ENCODE data around the gene ZKSCAN8. TPM values are rescaled to one million over a fixed set of nuclear protein-coding genes. Genes with fewer than 3 reads are reported as not detected.

Gene ZKSCAN8
- polyA plus RNA-seq, 1 of the 3 experiments (the other 2 are of a cell fraction): 4.3 TPM

- WGBS (ENCODE audit: low lambda C conversion rate): 90% methylated on average over 9 of the region's 9 CpGs
- Histone ChIP-seq H3K9ac (no peak overlapping the region), H3K27ac (ENCODE audit: low read depth in 2 of 2, low read length in 1 of 2) (no peak overlapping the region), H3K27me3 (ENCODE audit: insufficient read depth) (no peaks in the 10 kb centered on the region), H4K20me1 (ENCODE audit: insufficient read depth) (no peaks in the 10 kb centered on the region; the same call in 1 of the 2 replicates), H3K9me2 (no peaks in the 10 kb centered on the region), H2AFZ (ENCODE audit: low read depth) (no peak overlapping the region), H3K4me2 (no peak overlapping the region), H3K9me3 (no peaks in the 10 kb centered on the region), H3F3A (replicated peaks; ENCODE audit: insufficient read depth) (peaks cover 8% of the 10 kb centered on the region), H3K4me3 (ENCODE audit: low read depth in 2 of 2, low read length in 1 of 2) (no peak overlapping the region), H3K4me1 (ENCODE audit: control insufficient read depth in 1 of 2, insufficient read depth in 2 of 2, low read depth in 1 of 2, low read length in 1 of 2) (peaks cover 7 to 24% of the 10 kb centered on the region in 2 experiments; a peak in 3 of 4 replicates), H3K36me3 (replicated peaks in 1 of 2; ENCODE audit: control insufficient read depth in 1 of 2, insufficient read depth in 2 of 2, low read length in 1 of 2) (peaks cover 6 to 12% of the 10 kb centered on the region in 2 experiments), H3K79me2 (ENCODE audit: insufficient read depth) (peaks cover 53% of the 10 kb centered on the region)
- no peak for DNase-seq
- no peak for TF ChIP-seq TCF12 (IDR thresholded peaks at IDR 0.05)
- ChIA-PET CTCF (interaction anchor here (0.7 to 2.0 kb wide), 3 partner anchors 36 to 216 kb away, joined by 3 to 7 read pairs (median 7); no protein-coding TSS in a partner anchor), POLR2A (no interaction called here)
Observed at GRCh38 chr6:28139860-28140543, 1.7 kb upstream of the ZKSCAN8 start.

GRCh38 chr6:28140616-28141015 lies 1.1 kb upstream of the ZKSCAN8 start:
- no peak overlapping the region for H3K4me2 ChIP-seq
- no peaks in the 10 kb centered on the region for H3K9me2 ChIP-seq
- H3K9ac ChIP-seq: no peak overlapping the region
- no peaks in the 10 kb centered on the region for H3K27me3 ChIP-seq (ENCODE audit: insufficient read depth)
- no peaks in the 10 kb centered on the region for H3K9me3 ChIP-seq
- no peak overlapping the region for H3K4me3 ChIP-seq (ENCODE audit: low read depth in 2 of 2, low read length in 1 of 2)
- H3K27ac ChIP-seq (ENCODE audit: low read depth in 2 of 2, low read length in 1 of 2): no peak overlapping the region
- no peak overlapping the region for H2AFZ ChIP-seq (ENCODE audit: low read depth)
- DNase-seq: no peak
- WGBS (ENCODE audit: low lambda C conversion rate): 94% methylated on average over 5 of the region's 5 CpGs
- H3K36me3 ChIP-seq (replicated peaks in 1 of 2; ENCODE audit: control insufficient read depth in 1 of 2, insufficient read depth in 2 of 2, low read length in 1 of 2): peaks cover 10 to 16% of the 10 kb centered on the region in 2 experiments
- ChIA-PET POLR2A (interaction anchor here (1.1 to 2.1 kb wide), 2 partner anchors 17 to 22 kb away, joined by 3 to 23 read pairs; partner anchors contain the start of gene ZSCAN16), CTCF (interaction anchor here (1.7 to 2.0 kb wide), 2 partner anchors 36 to 216 kb away, joined by 7 read pairs; no protein-coding TSS in a partner anchor)
- H3K79me2 ChIP-seq (ENCODE audit: insufficient read depth): peaks cover 53% of the 10 kb centered on the region
- H3K4me1 ChIP-seq (ENCODE audit: control insufficient read depth in 1 of 2, insufficient read depth in 2 of 2, low read depth in 1 of 2, low read length in 1 of 2): peaks cover 7 to 19% of the 10 kb centered on the region in 2 experiments; a peak in 3 of 4 replicates
- peaks cover 8% of the 10 kb centered on the region for H3F3A ChIP-seq (replicated peaks; ENCODE audit: insufficient read depth)
- no peaks in the 10 kb centered on the region; the same call in 1 of the 2 replicates for H4K20me1 ChIP-seq (ENCODE audit: insufficient read depth)
- TF ChIP-seq ELF1 (IDR thresholded peaks at IDR 0.05) (no peak), PBX3 (IDR thresholded peaks at IDR 0.05) (no peak), RAD21 (IDR thresholded peaks at IDR 0.05; ENCODE audit: low read length) (no peak), GATA2 (CRISPR knock-in tag; IDR thresholded peaks at IDR 0.05) (no peak), GABPA (IDR thresholded peaks at IDR 0.05; ENCODE audit: low read depth) (no peak), TAF1 (IDR thresholded peaks at IDR 0.05; ENCODE audit: borderline replicate concordance, low read depth, low read length) (no peak), ZBTB33 (IDR thresholded peaks at IDR 0.05; ENCODE audit: borderline replicate concordance, low read depth) (no peak), EZH2phosphoT487 (IDR thresholded peaks at IDR 0.05; ENCODE audit: borderline replicate concordance, low read depth) (no peak), FOSL2 (IDR thresholded peaks at IDR 0.05; ENCODE audit: borderline replicate concordance, low read depth) (no peak), RCOR1 (IDR thresholded peaks at IDR 0.05; ENCODE audit: low read length) (no peak), FOXM1 (IDR thresholded peaks at IDR 0.05; ENCODE audit: low read depth) (no peak), TCF12 (IDR thresholded peaks at IDR 0.05) (no peak), CHD2 (IDR thresholded peaks at IDR 0.05; ENCODE audit: low read length, partially characterized antibody) (no peak), JUND (IDR thresholded peaks at IDR 0.05) (no peak), POLR2AphosphoS5 (IDR thresholded peaks at IDR 0.05; ENCODE audit: low read depth, low read length) (no peak), NRF1 (IDR thresholded peaks at IDR 0.05; ENCODE audit: low read depth, low read length) (no peak), RXRA (IDR thresholded peaks at IDR 0.05; ENCODE audit: borderline replicate concordance, low read depth) (no peak), MEF2A (IDR thresholded peaks at IDR 0.05; ENCODE audit: borderline replicate concordance, low read depth) (no peak)
- TF ChIP-seq, protein P1, sequence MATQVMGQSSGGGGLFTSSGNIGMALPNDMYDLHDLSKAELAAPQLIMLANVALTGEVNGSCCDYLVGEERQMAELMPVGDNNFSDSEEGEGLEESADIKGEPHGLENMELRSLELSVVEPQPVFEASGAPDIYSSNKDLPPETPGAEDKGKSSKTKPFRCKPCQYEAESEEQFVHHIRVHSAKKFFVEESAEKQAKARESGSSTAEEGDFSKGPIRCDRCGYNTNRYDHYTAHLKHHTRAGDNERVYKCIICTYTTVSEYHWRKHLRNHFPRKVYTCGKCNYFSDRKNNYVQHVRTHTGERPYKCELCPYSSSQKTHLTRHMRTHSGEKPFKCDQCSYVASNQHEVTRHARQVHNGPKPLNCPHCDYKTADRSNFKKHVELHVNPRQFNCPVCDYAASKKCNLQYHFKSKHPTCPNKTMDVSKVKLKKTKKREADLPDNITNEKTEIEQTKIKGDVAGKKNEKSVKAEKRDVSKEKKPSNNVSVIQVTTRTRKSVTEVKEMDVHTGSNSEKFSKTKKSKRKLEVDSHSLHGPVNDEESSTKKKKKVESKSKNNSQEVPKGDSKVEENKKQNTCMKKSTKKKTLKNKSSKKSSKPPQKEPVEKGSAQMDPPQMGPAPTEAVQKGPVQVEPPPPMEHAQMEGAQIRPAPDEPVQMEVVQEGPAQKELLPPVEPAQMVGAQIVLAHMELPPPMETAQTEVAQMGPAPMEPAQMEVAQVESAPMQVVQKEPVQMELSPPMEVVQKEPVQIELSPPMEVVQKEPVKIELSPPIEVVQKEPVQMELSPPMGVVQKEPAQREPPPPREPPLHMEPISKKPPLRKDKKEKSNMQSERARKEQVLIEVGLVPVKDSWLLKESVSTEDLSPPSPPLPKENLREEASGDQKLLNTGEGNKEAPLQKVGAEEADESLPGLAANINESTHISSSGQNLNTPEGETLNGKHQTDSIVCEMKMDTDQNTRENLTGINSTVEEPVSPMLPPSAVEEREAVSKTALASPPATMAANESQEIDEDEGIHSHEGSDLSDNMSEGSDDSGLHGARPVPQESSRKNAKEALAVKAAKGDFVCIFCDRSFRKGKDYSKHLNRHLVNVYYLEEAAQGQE (IDR thresholded peaks at IDR 0.05; ENCODE audit: low read depth, low read length): no peak
- TF ChIP-seq, protein P2, sequence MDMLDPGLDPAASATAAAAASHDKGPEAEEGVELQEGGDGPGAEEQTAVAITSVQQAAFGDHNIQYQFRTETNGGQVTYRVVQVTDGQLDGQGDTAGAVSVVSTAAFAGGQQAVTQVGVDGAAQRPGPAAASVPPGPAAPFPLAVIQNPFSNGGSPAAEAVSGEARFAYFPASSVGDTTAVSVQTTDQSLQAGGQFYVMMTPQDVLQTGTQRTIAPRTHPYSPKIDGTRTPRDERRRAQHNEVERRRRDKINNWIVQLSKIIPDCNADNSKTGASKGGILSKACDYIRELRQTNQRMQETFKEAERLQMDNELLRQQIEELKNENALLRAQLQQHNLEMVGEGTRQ (IDR thresholded peaks at IDR 0.05; ENCODE audit: borderline replicate concordance, low read depth, low read length): no peak

All from SK-N-SH (cell line).